ENCODE results near the gene AMDHD1. TPM values are rescaled to one million over a fixed set of nuclear protein-coding genes. Genes with fewer than 3 reads are reported as not detected.

AMDHD1 gene
- polyA plus RNA-seq, 3 donors, result 0.43 to 1.9 (median 1.0) TPM

GRCh38 chr12:95993907-95994306 lies 50.8 kb downstream of the AMDHD1 start:
- Mint-ChIP-seq H3K27me3 (ENCODE audit: low read depth in 3 of 3) (no peaks in the 10 kb centered on the region), H3K9me3 (no peaks in the 10 kb centered on the region), H3K4me3 (no peak overlapping the region), H3K4me1 (peaks cover 58% of the 10 kb centered on the region), H3K27ac (no peak overlapping the region), H3K36me3 (peaks cover 47 to 60% of the 10 kb centered on the region in 2 donors)
- no peak for TF ChIP-seq CTCF (IDR thresholded peaks at IDR 0.05)
- Histone ChIP-seq H3K4me3 (replicated peaks in 1 of 3; ENCODE audit: low read depth in 2 of 3, low read length in 3 of 3) (no peak overlapping the region), H3K9me3 (replicated peaks in 1 of 2; ENCODE audit: control insufficient read depth in 1 of 2, insufficient read depth in 1 of 2, low read length in 2 of 2) (no peaks in the 10 kb centered on the region), H3K4me1 (ENCODE audit: control insufficient read depth in 1 of 2, insufficient read depth in 2 of 2, low read length in 2 of 2) (peaks cover 48 to 51% of the 10 kb centered on the region in 2 donors), H2AFZ (ENCODE audit: insufficient read depth, low read depth, low read length, poor library complexity, severe bottlenecking) (no peak overlapping the region), H3K36me3 (replicated peaks in 1 of 2; ENCODE audit: control insufficient read depth in 1 of 2, insufficient read depth in 2 of 2, low read length in 2 of 2) (peaks cover 37 to 48% of the 10 kb centered on the region in 2 donors), H3K4me2 (replicated peaks; ENCODE audit: extremely low read depth, low read length, poor library complexity, severe bottlenecking) (no peak overlapping the region), H3K27me3 (ENCODE audit: control insufficient read depth in 2 of 2, insufficient read depth in 2 of 2, low read length in 2 of 2) (no peaks in the 10 kb centered on the region), H3K79me2 (ENCODE audit: insufficient read depth, low read length) (peaks cover 48% of the 10 kb centered on the region), H4K20me1 (ENCODE audit: insufficient read depth, low read length) (no peaks in the 10 kb centered on the region), H3K27ac (ENCODE audit: low read depth in 1 of 2, low read length in 2 of 2) (peak overlapping the region in 1 of 2 donors; percentile 90), H3K9ac (ENCODE audit: insufficient read depth, low read length, poor library complexity, severe bottlenecking) (no peak overlapping the region)
- 89% methylated on average over 4 of the region's 7 CpGs for WGBS (ENCODE audit: insufficient coverage)
- no peak for DNase-seq
- intact Hi-C loops (cut with micrococcal nuclease), result loop anchor here in 1 of 2 donors (10.0 kb wide), 1 partner anchor 59 kb away; no protein-coding TSS in a partner anchor

DNA sequence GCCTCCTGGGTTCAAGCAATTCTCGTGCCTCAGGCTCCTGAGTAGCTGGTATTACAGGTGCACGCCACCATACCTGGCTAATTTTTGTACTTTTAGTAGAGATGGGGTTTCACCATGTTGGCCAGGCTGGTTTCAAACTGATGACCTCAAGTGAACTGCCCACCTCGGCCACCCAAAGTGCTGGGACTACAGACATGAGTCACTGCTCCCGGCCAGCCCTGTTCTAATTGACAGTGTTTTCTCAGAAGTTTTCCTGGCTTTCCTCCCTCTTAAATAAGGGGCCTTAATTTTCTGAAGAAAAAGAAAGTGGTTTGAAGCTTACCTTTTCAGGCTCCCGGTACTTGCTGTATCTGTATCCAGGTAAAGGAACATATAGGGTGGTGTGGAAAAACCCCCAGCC lies 51.3 kb downstream of the AMDHD1 start:
- H3K9ac ChIP-seq (ENCODE audit: insufficient read depth, low read length, poor library complexity, severe bottlenecking), result peak overlapping the region; percentile 59
- peaks cover 38 to 48% of the 10 kb centered on the region in 2 donors for H3K36me3 ChIP-seq (replicated peaks in 1 of 2; ENCODE audit: control insufficient read depth in 1 of 2, insufficient read depth in 2 of 2, low read length in 2 of 2)
- H3K27me3 ChIP-seq (ENCODE audit: control insufficient read depth in 2 of 2, insufficient read depth in 2 of 2, low read length in 2 of 2), result no peaks in the 10 kb centered on the region
- no peak overlapping the region for H2AFZ ChIP-seq (ENCODE audit: insufficient read depth, low read depth, low read length, poor library complexity, severe bottlenecking)
- H3K4me1 Mint-ChIP-seq, result peaks cover 62% of the 10 kb centered on the region
- peak overlapping the region in 1 of 3 experiments; percentile 80 for H3K4me3 ChIP-seq (replicated peaks in 1 of 3; ENCODE audit: low read depth in 2 of 3, low read length in 3 of 3)
- H3K36me3 Mint-ChIP-seq, result peaks cover 45 to 54% of the 10 kb centered on the region in 2 donors
- H3K27ac ChIP-seq (ENCODE audit: low read depth in 1 of 2, low read length in 2 of 2), result peak overlapping the region in 1 of 2 donors; percentile 90
- no peaks in the 10 kb centered on the region for H3K27me3 Mint-ChIP-seq (ENCODE audit: low read depth in 3 of 3)
- no peak for DNase-seq
- peak overlapping the region; percentile 93 for H3K4me2 ChIP-seq (replicated peaks; ENCODE audit: extremely low read depth, low read length, poor library complexity, severe bottlenecking)
- H3K9me3 Mint-ChIP-seq, result no peaks in the 10 kb centered on the region
- no peaks in the 10 kb centered on the region for H4K20me1 ChIP-seq (ENCODE audit: insufficient read depth, low read length)
- intact Hi-C loops (cut with micrococcal nuclease), result loop anchor here in 1 of 2 donors (10.0 kb wide), 1 partner anchor 60 kb away; no protein-coding TSS in a partner anchor
- peaks cover 48% of the 10 kb centered on the region for H3K79me2 ChIP-seq (ENCODE audit: insufficient read depth, low read length)
- peak overlapping the region in 6 of 7 donors; percentile 64 to 94 (median 89) for H3K27ac Mint-ChIP-seq
- H3K9me3 ChIP-seq (replicated peaks in 1 of 2; ENCODE audit: control insufficient read depth in 1 of 2, insufficient read depth in 1 of 2, low read length in 2 of 2), result no peaks in the 10 kb centered on the region
- H3K4me1 ChIP-seq (ENCODE audit: control insufficient read depth in 1 of 2, insufficient read depth in 2 of 2, low read length in 2 of 2), result peaks cover 49 to 56% of the 10 kb centered on the region in 2 donors
- TF ChIP-seq CTCF (IDR thresholded peaks at IDR 0.05), result no peak
- H3K4me3 Mint-ChIP-seq, result no peak overlapping the region
- WGBS (ENCODE audit: insufficient coverage), result no CpG with 5 or more reads among the region's 5 CpGs
